Gastroesophageal sphincter (tissue), 3 donors: ENCODE measurements around the gene THYN1.

Experiments used
- CTCF ChIP-seq, 4 experiments: fragments of 200-600 bp in 2 of 4; fragments of 450-650 bp in 2 of 4; sonication (generic) in 1 of 4; IDR thresholded peaks; one replicate each; pipeline ENCODE4 v1.5.1; 2017 to 2019; ENCODE audit warnings: antibody characterized with exemption in 4 of 4, mild to moderate bottlenecking in 2 of 4, moderate library complexity in 2 of 4
- POLR2AphosphoS5 ChIP-seq: sonication (generic); formaldehyde crosslinking; IDR thresholded peaks from one replicate; pipeline ENCODE4 v1.6.1; 2017; ENCODE audit warnings: antibody characterized with exemption

DNA sequence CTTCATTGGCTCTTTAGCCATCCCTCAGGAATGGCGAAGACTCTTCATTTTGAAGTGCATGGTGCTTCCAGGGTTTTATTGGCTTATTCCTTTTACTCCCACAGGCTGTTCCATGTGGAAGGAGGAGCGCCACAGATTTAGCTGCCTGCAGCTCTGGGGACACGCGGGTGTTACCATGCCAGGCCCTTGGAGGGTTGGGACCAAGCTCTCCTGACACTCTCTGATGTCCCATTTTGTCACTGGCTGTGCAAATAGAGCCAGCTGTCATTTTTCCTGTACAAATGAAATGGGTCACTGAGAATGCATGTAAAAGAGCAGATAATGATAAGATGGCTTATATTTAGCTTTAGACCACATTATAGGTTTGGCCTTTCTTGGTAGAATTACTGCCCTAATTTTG is 9.2 kb downstream of the THYN1 start:
- TF ChIP-seq CTCF (IDR thresholded peaks at IDR 0.05) (no peak), POLR2AphosphoS5 (no peak)
